Peyer's patch (tissue), 4 donors: ENCODE results near the gene GIMAP5.

Source experiments
- CTCF ChIP-seq, 6 experiments: fragments of 450-650 bp in 4 of 6; fragments of 200-600 bp in 2 of 6; sonication (generic) in 1 of 6; IDR thresholded peaks; one replicate each; pipeline ENCODE4 v1.5.1; 2017 to 2019; ENCODE audit warnings: antibody characterized with exemption in 6 of 6, mild to moderate bottlenecking in 3 of 6, moderate library complexity in 1 of 6
- POLR2A ChIP-seq, 2 donors: fragments of 450-650 bp; IDR thresholded peaks; one replicate each; pipeline ENCODE4 v1.5.1; 2017; ENCODE audit warnings: antibody characterized with exemption in 2 of 2, mild to moderate bottlenecking in 2 of 2, moderate library complexity in 2 of 2

DNA sequence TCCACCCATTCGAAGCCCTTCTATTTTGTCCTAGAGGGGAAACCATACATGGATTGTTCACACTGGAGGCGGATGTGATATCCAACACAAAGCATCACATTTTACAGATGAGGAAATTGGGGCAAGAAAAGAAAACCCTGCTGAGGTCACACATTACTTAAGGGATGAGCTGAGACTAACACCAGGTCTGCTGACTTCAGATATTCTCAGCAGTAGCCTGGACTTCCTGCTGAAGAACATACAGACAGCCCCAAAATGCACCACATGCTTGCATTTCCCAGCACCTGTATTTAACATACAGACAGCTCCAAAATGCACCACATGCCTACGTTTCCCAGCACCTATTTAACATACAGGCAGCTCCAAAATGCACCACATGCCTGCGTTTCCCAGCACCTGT is 11.2 kb downstream of the GIMAP5 start:
- no peak for TF ChIP-seq CTCF (IDR thresholded peaks at IDR 0.05)
- no peak for TF ChIP-seq POLR2A (IDR thresholded peaks at IDR 0.05)
